GM18502 (cell line): Measurements from ENCODE around the gene UGGT2.
"Not testable (repeated sequence)": the region's sequence is repeated elsewhere in the genome, so short reads cannot be mapped to it uniquely, and the experiment has no call there.

Source experiments
- ATAC-seq: cut with Tn5 transposase; IDR thresholded peaks from one replicate; pipeline ENCODE4 v1.9.1; 2021; ENCODE audit warnings: mild to moderate bottlenecking; ENCODE audit not compliant: unreplicated experiment, poor library complexity

UGGT2 gene

GRCh38 chr13:96000069-96000468 lies 53.1 kb downstream of the UGGT2 start:
- no peak for ATAC-seq

- no peak for ATAC-seq
Observed at GRCh38 chr13:95987841-95988240, 65.4 kb downstream of the UGGT2 start.

GRCh38 chr13:95982144-95982543 lies 71.1 kb downstream of the UGGT2 start:
- ATAC-seq: no peak

- not testable (repeated sequence) for ATAC-seq
Observed at GRCh38 chr13:95972651-95973050, 80.5 kb downstream of the UGGT2 start.

GRCh38 chr13:95970878-95971277 lies 82.3 kb downstream of the UGGT2 start:
- ATAC-seq: no peak

GRCh38 chr13:95968906-95969305 lies 84.3 kb downstream of the UGGT2 start:
- ATAC-seq: no peak

- ATAC-seq: no peak
Observed at GRCh38 chr13:95957331-95957730, 95.9 kb downstream of the UGGT2 start.

GRCh38 chr13:95956589-95957148 lies 96.5 kb downstream of the UGGT2 start:
- ATAC-seq: peak; percentile 34

- ATAC-seq: no peak
Observed at GRCh38 chr13:95955719-95956118, 97.5 kb downstream of the UGGT2 start.

- ATAC-seq: peak; percentile 89
Observed at GRCh38 chr13:95955255-95955654, 97.9 kb downstream of the UGGT2 start.

- no peak for ATAC-seq
Observed at GRCh38 chr13:95954266-95954665, 98.9 kb downstream of the UGGT2 start.

GRCh38 chr13:95950103-95950502 lies 103.1 kb downstream of the UGGT2 start:
- ATAC-seq: no peak

GRCh38 chr13:95948656-95949055 lies 104.5 kb downstream of the UGGT2 start:
- no peak for ATAC-seq

- no peak for ATAC-seq
Observed at GRCh38 chr13:95937714-95938320, 115.4 kb downstream of the UGGT2 start.

GRCh38 chr13:95931300-95932025 lies 121.7 kb downstream of the UGGT2 start:
- no peak for ATAC-seq

GRCh38 chr13:95929430-95929829 lies 123.8 kb downstream of the UGGT2 start:
- no peak for ATAC-seq

- ATAC-seq: not testable (repeated sequence)
Observed at GRCh38 chr13:95928367-95928906, 124.8 kb downstream of the UGGT2 start.

- ATAC-seq: no peak
Observed at GRCh38 chr13:95926231-95926630, 127.0 kb downstream of the UGGT2 start.

GRCh38 chr13:95924389-95924994 lies 128.7 kb downstream of the UGGT2 start:
- no peak for ATAC-seq

GRCh38 chr13:95921485-95921884 lies 131.7 kb downstream of the UGGT2 start:
- ATAC-seq: peak; percentile 78

GRCh38 chr13:95920485-95920884 lies 132.7 kb downstream of the UGGT2 start:
- ATAC-seq: no peak
